ENCODE data around the gene TMEM132D.
"Not testable (repeated sequence)": the region's sequence is repeated elsewhere in the genome, so short reads cannot be mapped to it uniquely, and the experiment has no call there.

The TMEM132D gene

DNA sequence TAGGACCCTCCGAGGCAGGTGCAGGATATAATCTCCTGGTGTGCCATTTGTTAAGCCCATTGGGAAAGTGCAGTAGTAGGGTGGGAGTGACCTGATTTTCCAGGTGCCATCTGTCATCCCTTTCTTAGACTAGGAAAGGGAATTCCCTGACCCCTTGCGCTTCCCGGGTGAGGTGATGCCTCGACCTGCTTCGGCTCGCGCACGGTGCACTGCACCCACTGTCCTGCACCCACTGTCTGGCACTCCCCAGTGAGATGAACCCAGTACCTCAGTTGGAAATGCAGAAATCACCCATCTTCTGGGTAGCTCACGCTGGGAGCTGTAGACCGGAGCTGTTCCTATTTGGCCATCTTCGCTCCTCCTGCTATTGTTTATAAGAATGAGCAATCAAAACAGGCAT is 860.5 kb downstream of the TMEM132D start:
- not testable (repeated sequence) for H3K4me1 ChIP-seq (ENCODE audit: control insufficient read depth, insufficient read depth, low read depth, low read length); H3K27ac ChIP-seq (ENCODE audit: low read length, poor library complexity, severe bottlenecking); H3K79me1 ChIP-seq (replicated peaks; ENCODE audit: low read length, poor library complexity, severe bottlenecking); H4K91ac ChIP-seq (ENCODE audit: low read length); H3K27me3 ChIP-seq (ENCODE audit: control insufficient read depth in 1 of 2, insufficient read depth in 1 of 2, low read length in 2 of 2); H2BK5ac ChIP-seq (ENCODE audit: low read depth, low read length, poor library complexity, severe bottlenecking); H3K9ac ChIP-seq (ENCODE audit: low read length); H3K4me3 ChIP-seq (ENCODE audit: insufficient read depth in 1 of 2, low read depth in 1 of 2, low read length in 2 of 2); H2BK15ac ChIP-seq (ENCODE audit: low read depth, poor library complexity, severe bottlenecking); H3K14ac ChIP-seq (ENCODE audit: low read length in 2 of 2); H2AK5ac ChIP-seq (ENCODE audit: low read length, severe bottlenecking); H3K4me2 ChIP-seq (ENCODE audit: low read length, poor library complexity, severe bottlenecking); H2BK120ac ChIP-seq (ENCODE audit: low read depth, low read length); H2AFZ ChIP-seq (ENCODE audit: low read depth, low read length); H3K36me3 ChIP-seq (ENCODE audit: control insufficient read depth in 1 of 2, insufficient read depth in 2 of 2, low read depth in 1 of 2, low read length in 2 of 2); DNase-seq; H3K23ac ChIP-seq (ENCODE audit: low read length in 2 of 2); H3K18ac ChIP-seq (ENCODE audit: low read depth in 1 of 2, low read length in 2 of 2); H4K8ac ChIP-seq (ENCODE audit: low read length); H2BK12ac ChIP-seq (ENCODE audit: low read length in 2 of 2); H3K4ac ChIP-seq (ENCODE audit: low read depth in 1 of 2, low read length in 2 of 2)
- H3K9me3 ChIP-seq (ENCODE audit: control insufficient read depth, low read length) = peaks cover 19% of the 10 kb centered on the region
- 91% methylated on average over 9 of the region's 11 CpGs for WGBS

DNA sequence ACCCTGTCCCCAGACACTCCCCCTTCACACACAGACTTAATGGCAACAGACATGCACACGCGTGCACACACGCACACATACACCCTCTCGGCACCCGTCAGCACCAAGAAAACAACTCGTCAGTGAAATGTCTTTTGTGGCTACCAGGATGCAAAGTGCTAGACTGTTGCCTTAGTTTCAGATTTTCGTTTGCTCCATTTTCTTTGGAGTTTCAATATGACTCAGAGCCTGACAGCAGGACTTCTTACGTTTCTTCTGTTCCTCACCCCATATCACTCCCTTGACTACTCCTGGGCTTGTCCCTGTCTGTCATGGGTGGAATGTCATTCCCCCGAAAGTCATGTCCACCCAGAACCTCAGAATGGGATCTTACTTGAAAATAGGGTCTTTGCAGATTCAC is 867.7 kb downstream of the TMEM132D start:
- Histone ChIP-seq H3K79me1 (replicated peaks; ENCODE audit: low read length, poor library complexity, severe bottlenecking) (no peaks in the 10 kb centered on the region), H3K14ac (ENCODE audit: low read length in 2 of 2) (no peak overlapping the region), H3K9me3 (ENCODE audit: control insufficient read depth, low read length) (no peaks in the 10 kb centered on the region), H2BK5ac (ENCODE audit: low read depth, low read length, poor library complexity, severe bottlenecking) (no peak overlapping the region), H3K4me3 (ENCODE audit: insufficient read depth in 1 of 2, low read depth in 1 of 2, low read length in 2 of 2) (no peak overlapping the region), H3K18ac (ENCODE audit: low read depth in 1 of 2, low read length in 2 of 2) (no peak overlapping the region), H3K4me2 (ENCODE audit: low read length, poor library complexity, severe bottlenecking) (no peak overlapping the region), H2AFZ (ENCODE audit: low read depth, low read length) (no peak overlapping the region), H2BK120ac (ENCODE audit: low read depth, low read length) (no peak overlapping the region), H3K36me3 (ENCODE audit: control insufficient read depth in 1 of 2, insufficient read depth in 2 of 2, low read depth in 1 of 2, low read length in 2 of 2) (no peaks in the 10 kb centered on the region), H3K27ac (ENCODE audit: low read length, poor library complexity, severe bottlenecking) (no peak overlapping the region), H3K27me3 (ENCODE audit: control insufficient read depth in 1 of 2, insufficient read depth in 1 of 2, low read length in 2 of 2) (no peaks in the 10 kb centered on the region), H3K4me1 (ENCODE audit: control insufficient read depth, insufficient read depth, low read depth, low read length) (no peaks in the 10 kb centered on the region), H2AK5ac (ENCODE audit: low read length, severe bottlenecking) (no peak overlapping the region), H2BK12ac (ENCODE audit: low read length in 2 of 2) (no peak overlapping the region), H3K4ac (ENCODE audit: low read depth in 1 of 2, low read length in 2 of 2) (no peak overlapping the region), H3K23ac (ENCODE audit: low read length in 2 of 2) (no peak overlapping the region), H4K91ac (ENCODE audit: low read length) (no peak overlapping the region), H4K8ac (ENCODE audit: low read length) (no peak overlapping the region), H3K9ac (ENCODE audit: low read length) (no peak overlapping the region), H2BK15ac (ENCODE audit: low read depth, poor library complexity, severe bottlenecking) (no peak overlapping the region)
- 83% methylated on average over 9 of the region's 9 CpGs for WGBS
- no peak for DNase-seq

DNA sequence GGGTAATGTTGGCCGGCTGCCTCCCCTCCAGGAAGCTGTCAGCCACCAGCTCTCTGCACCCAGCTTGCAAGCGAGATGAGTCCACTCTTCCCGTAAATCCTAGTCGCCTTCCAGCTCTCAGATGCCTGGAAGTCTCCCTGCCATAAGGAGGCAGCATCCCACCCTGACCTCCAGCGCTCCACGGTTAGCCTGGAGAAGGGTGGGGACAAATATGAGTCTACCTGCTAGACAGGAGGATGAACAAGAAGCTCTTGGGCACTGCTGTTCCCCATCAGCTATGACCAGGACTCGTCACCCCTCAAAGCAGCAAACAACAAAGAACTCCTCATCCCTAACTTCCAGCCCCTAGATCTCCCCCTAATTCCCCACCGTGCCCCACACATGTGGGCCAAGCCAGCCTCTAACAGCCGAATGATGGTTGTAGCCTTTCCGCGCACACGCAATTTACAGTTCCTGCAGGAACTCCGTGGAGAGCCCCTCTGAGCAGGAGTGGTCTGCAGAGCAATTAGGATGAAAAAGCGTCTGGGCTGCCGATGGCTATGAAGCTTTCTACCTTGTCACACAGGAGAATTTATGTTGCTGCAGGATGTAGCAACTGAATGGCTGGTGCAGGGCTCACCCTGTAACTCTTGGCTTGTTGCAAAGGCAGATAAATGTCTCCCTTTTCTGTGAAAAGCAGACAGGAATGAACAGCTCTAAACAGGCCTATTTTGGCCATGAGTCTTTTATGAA is 869.1 kb downstream of the TMEM132D start:
- no peak overlapping the region for H3K4me3 ChIP-seq (ENCODE audit: insufficient read depth in 1 of 2, low read depth in 1 of 2, low read length in 2 of 2)
- no peaks in the 10 kb centered on the region for H3K79me1 ChIP-seq (replicated peaks; ENCODE audit: low read length, poor library complexity, severe bottlenecking)
- no peak overlapping the region for H3K23ac ChIP-seq (ENCODE audit: low read length in 2 of 2)
- no peak overlapping the region for H3K14ac ChIP-seq (ENCODE audit: low read length in 2 of 2)
- no peak overlapping the region for H2BK5ac ChIP-seq (ENCODE audit: low read depth, low read length, poor library complexity, severe bottlenecking)
- H3K4me2 ChIP-seq (ENCODE audit: low read length, poor library complexity, severe bottlenecking) = no peak overlapping the region
- H2AFZ ChIP-seq (ENCODE audit: low read depth, low read length) = no peak overlapping the region
- H4K8ac ChIP-seq (ENCODE audit: low read length) = no peak overlapping the region
- H3K27me3 ChIP-seq (ENCODE audit: control insufficient read depth in 1 of 2, insufficient read depth in 1 of 2, low read length in 2 of 2) = no peaks in the 10 kb centered on the region
- no peak overlapping the region for H3K18ac ChIP-seq (ENCODE audit: low read depth in 1 of 2, low read length in 2 of 2)
- H2BK15ac ChIP-seq (ENCODE audit: low read depth, poor library complexity, severe bottlenecking) = no peak overlapping the region
- no peaks in the 10 kb centered on the region for H3K36me3 ChIP-seq (ENCODE audit: control insufficient read depth in 1 of 2, insufficient read depth in 2 of 2, low read depth in 1 of 2, low read length in 2 of 2)
- no peak overlapping the region for H2AK5ac ChIP-seq (ENCODE audit: low read length, severe bottlenecking)
- no peak overlapping the region for H2BK12ac ChIP-seq (ENCODE audit: low read length in 2 of 2)
- no peaks in the 10 kb centered on the region for H3K4me1 ChIP-seq (ENCODE audit: control insufficient read depth, insufficient read depth, low read depth, low read length)
- H3K27ac ChIP-seq (ENCODE audit: low read length, poor library complexity, severe bottlenecking) = no peak overlapping the region
- H3K4ac ChIP-seq (ENCODE audit: low read depth in 1 of 2, low read length in 2 of 2) = no peak overlapping the region
- no peak overlapping the region for H2BK120ac ChIP-seq (ENCODE audit: low read depth, low read length)
- H4K91ac ChIP-seq (ENCODE audit: low read length) = no peak overlapping the region
- no peaks in the 10 kb centered on the region for H3K9me3 ChIP-seq (ENCODE audit: control insufficient read depth, low read length)
- WGBS = 82% methylated on average over 13 of the region's 15 CpGs
- DNase-seq = no peak
- H3K9ac ChIP-seq (ENCODE audit: low read length) = no peak overlapping the region

DNA sequence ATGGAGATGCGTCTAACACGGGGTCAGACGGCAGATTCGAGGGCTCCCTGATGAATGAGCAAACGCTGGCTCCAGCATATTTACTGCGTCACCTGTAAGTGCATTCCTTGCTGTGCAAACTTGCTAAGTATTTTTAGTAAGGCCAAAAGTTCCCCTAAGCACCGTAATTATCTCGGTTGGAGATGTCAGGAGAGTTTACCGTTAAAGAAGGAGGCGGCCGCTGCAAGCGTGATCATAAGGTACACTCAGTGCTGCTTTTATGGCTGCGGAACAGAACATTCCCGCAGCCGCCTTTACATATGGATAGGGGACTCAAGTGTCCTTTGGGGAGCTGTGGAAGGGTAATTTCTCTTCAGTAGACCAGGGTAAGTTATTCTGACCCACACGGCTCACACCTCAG is 875.0 kb downstream of the TMEM132D start:
- Histone ChIP-seq H3K36me3 (ENCODE audit: control insufficient read depth in 1 of 2, insufficient read depth in 2 of 2, low read depth in 1 of 2, low read length in 2 of 2) (no peaks in the 10 kb centered on the region), H3K23ac (ENCODE audit: low read length in 2 of 2) (no peak overlapping the region), H2AFZ (ENCODE audit: low read depth, low read length) (no peak overlapping the region), H3K27me3 (ENCODE audit: control insufficient read depth in 1 of 2, insufficient read depth in 1 of 2, low read length in 2 of 2) (peaks cover 0 to 4% of the 10 kb centered on the region in 2 experiments), H3K27ac (ENCODE audit: low read length, poor library complexity, severe bottlenecking) (no peak overlapping the region), H3K9ac (ENCODE audit: low read length) (no peak overlapping the region), H3K4me2 (ENCODE audit: low read length, poor library complexity, severe bottlenecking) (no peak overlapping the region), H3K4me3 (ENCODE audit: insufficient read depth in 1 of 2, low read depth in 1 of 2, low read length in 2 of 2) (no peak overlapping the region), H3K9me3 (ENCODE audit: control insufficient read depth, low read length) (peaks cover 4% of the 10 kb centered on the region), H2BK120ac (ENCODE audit: low read depth, low read length) (no peak overlapping the region), H4K91ac (ENCODE audit: low read length) (no peak overlapping the region), H3K79me1 (replicated peaks; ENCODE audit: low read length, poor library complexity, severe bottlenecking) (no peaks in the 10 kb centered on the region), H2BK12ac (ENCODE audit: low read length in 2 of 2) (no peak overlapping the region), H3K18ac (ENCODE audit: low read depth in 1 of 2, low read length in 2 of 2) (no peak overlapping the region), H2AK5ac (ENCODE audit: low read length, severe bottlenecking) (no peak overlapping the region), H4K8ac (ENCODE audit: low read length) (no peak overlapping the region), H3K14ac (ENCODE audit: low read length in 2 of 2) (no peak overlapping the region), H2BK5ac (ENCODE audit: low read depth, low read length, poor library complexity, severe bottlenecking) (no peak overlapping the region), H2BK15ac (ENCODE audit: low read depth, poor library complexity, severe bottlenecking) (no peak overlapping the region), H3K4ac (ENCODE audit: low read depth in 1 of 2, low read length in 2 of 2) (no peak overlapping the region), H3K4me1 (ENCODE audit: control insufficient read depth, insufficient read depth, low read depth, low read length) (no peaks in the 10 kb centered on the region)
- no peak for DNase-seq
- WGBS = 79% methylated on average over 16 of the region's 16 CpGs

All from mesenchymal stem cell (in vitro differentiated cells and primary cell).